RWPE2 (cell line): ENCODE data around the gene ECE1.
"Not testable (repeated sequence)": the region's sequence is repeated elsewhere in the genome, so short reads cannot be mapped to it uniquely, and the experiment has no call there.

ENCODE experiments used
- ATAC-seq: fragments of 200-7000 bp; cut with Tn5 transposase; 3 replicates; pipeline ENCODE4 v1.9.1; 2021; ENCODE audit warnings: low read depth
- DNase-seq: peaks from one replicate; pipeline ENCODE4 v3.0.0-alpha.2; 2020; ENCODE audit warnings: low spot score
- H3K27ac ChIP-seq: fragments of 450-650 bp; 2 replicates; pipeline ENCODE4 v1.5.1; 2017; ENCODE audit warnings: mild to moderate bottlenecking; ENCODE audit not compliant: poor library complexity, severe bottlenecking
- H3K27me3 ChIP-seq: fragments of 250-450 bp; sonication (Bioruptor Pico); 2 replicates; pipeline ENCODE4 v1.5.1; 2021; ENCODE audit warnings: mild to moderate bottlenecking, moderate library complexity; ENCODE audit not compliant: insufficient read depth, poor library complexity, severe bottlenecking
- H3K36me3 ChIP-seq: fragments of 250-450 bp; sonication (Bioruptor Pico); 2 replicates; pipeline ENCODE4 v1.5.1; 2020; ENCODE audit warnings: low read depth, mild to moderate bottlenecking, moderate library complexity
- H3K4me1 ChIP-seq: fragments of 250-450 bp; sonication (Bioruptor Pico); 2 replicates; pipeline ENCODE4 v1.5.1; 2021; ENCODE audit warnings: mild to moderate bottlenecking, moderate library complexity; ENCODE audit not compliant: insufficient read depth, poor library complexity, severe bottlenecking
- H3K4me3 ChIP-seq: fragments of 250-450 bp; sonication (Bioruptor Pico); 2 replicates; pipeline ENCODE4 v1.5.1; 2021; ENCODE audit warnings: mild to moderate bottlenecking, moderate library complexity; ENCODE audit not compliant: severe bottlenecking
- H3K9me3 ChIP-seq: fragments of 250-450 bp; sonication (Bioruptor Pico); 2 replicates; pipeline ENCODE4 v1.5.1; 2021; ENCODE audit warnings: mild to moderate bottlenecking, moderate library complexity; ENCODE audit not compliant: severe bottlenecking
- TF ChIP-seq, protein P1 (sequence below): fragments of 450-650 bp; IDR thresholded peaks from one replicate; pipeline ENCODE4 v1.5.1; 2017; ENCODE audit warnings: mild to moderate bottlenecking, moderate library complexity; ENCODE audit not compliant: poor library complexity, severe bottlenecking

ECE1 gene

DNA sequence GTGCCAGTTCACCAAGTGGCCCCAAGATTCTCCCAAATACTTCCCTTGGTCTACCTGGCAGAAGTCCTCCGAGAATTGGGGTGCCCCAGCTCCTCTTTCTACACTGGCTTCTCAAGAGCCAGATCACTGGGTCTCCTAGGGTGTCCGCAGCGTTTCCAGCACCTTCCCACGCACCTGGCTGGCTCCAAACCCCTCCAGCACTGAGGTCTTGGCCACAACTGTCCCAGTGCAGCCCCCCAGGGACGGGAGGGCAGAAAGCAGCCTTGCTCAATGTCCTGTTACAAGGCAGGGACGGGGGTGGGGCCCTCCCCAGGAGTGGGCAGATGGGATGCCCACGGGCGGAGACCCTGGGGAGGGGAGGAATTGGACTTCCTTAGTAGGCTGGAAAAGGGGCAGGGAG lies 1.1 kb downstream of the ECE1 start:
- Histone ChIP-seq H3K27me3 (no peaks in the 10 kb centered on the region), H3K27ac (no peak overlapping the region), H3K4me1 (peaks cover 2% of the 10 kb centered on the region), H3K4me3 (peak overlapping the region; percentile 66), H3K36me3 (no peaks in the 10 kb centered on the region), H3K9me3 (no peaks in the 10 kb centered on the region)
- ATAC-seq (no peak), DNase-seq (no peak)
- TF ChIP-seq, protein P1, sequence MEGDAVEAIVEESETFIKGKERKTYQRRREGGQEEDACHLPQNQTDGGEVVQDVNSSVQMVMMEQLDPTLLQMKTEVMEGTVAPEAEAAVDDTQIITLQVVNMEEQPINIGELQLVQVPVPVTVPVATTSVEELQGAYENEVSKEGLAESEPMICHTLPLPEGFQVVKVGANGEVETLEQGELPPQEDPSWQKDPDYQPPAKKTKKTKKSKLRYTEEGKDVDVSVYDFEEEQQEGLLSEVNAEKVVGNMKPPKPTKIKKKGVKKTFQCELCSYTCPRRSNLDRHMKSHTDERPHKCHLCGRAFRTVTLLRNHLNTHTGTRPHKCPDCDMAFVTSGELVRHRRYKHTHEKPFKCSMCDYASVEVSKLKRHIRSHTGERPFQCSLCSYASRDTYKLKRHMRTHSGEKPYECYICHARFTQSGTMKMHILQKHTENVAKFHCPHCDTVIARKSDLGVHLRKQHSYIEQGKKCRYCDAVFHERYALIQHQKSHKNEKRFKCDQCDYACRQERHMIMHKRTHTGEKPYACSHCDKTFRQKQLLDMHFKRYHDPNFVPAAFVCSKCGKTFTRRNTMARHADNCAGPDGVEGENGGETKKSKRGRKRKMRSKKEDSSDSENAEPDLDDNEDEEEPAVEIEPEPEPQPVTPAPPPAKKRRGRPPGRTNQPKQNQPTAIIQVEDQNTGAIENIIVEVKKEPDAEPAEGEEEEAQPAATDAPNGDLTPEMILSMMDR: no peak

- no peaks in the 10 kb centered on the region for H3K27me3 ChIP-seq
- DNase-seq (no peak), ATAC-seq (no peak)
- no peak overlapping the region for H3K4me3 ChIP-seq
- H3K27ac ChIP-seq: no peak overlapping the region
- no peaks in the 10 kb centered on the region for H3K36me3 ChIP-seq
- TF ChIP-seq, protein P1: no peak
- H3K9me3 ChIP-seq: no peaks in the 10 kb centered on the region
- H3K4me1 ChIP-seq: peaks cover 2% of the 10 kb centered on the region
These were observed 2.3 kb downstream of the ECE1 start for GRCh38 chr1:21287905-21288514.

- H3K4me3 ChIP-seq, ATAC-seq, H3K36me3 ChIP-seq, H3K9me3 ChIP-seq, DNase-seq, H3K27ac ChIP-seq, H3K4me1 ChIP-seq, H3K27me3 ChIP-seq: not testable (repeated sequence)
These were observed 4.9 kb downstream of the ECE1 start for GRCh38 chr1:21285386-21285785.

GRCh38 chr1:21285055-21285372 lies 5.2 kb downstream of the ECE1 start:
- H3K27ac ChIP-seq: no peak overlapping the region
- no peak overlapping the region for H3K4me3 ChIP-seq
- TF ChIP-seq, protein P1: no peak
- H3K27me3 ChIP-seq: no peaks in the 10 kb centered on the region
- H3K4me1 ChIP-seq: peaks cover 6% of the 10 kb centered on the region
- H3K9me3 ChIP-seq: no peaks in the 10 kb centered on the region
- ATAC-seq (no peak), DNase-seq (no peak)
- H3K36me3 ChIP-seq: no peaks in the 10 kb centered on the region

DNA sequence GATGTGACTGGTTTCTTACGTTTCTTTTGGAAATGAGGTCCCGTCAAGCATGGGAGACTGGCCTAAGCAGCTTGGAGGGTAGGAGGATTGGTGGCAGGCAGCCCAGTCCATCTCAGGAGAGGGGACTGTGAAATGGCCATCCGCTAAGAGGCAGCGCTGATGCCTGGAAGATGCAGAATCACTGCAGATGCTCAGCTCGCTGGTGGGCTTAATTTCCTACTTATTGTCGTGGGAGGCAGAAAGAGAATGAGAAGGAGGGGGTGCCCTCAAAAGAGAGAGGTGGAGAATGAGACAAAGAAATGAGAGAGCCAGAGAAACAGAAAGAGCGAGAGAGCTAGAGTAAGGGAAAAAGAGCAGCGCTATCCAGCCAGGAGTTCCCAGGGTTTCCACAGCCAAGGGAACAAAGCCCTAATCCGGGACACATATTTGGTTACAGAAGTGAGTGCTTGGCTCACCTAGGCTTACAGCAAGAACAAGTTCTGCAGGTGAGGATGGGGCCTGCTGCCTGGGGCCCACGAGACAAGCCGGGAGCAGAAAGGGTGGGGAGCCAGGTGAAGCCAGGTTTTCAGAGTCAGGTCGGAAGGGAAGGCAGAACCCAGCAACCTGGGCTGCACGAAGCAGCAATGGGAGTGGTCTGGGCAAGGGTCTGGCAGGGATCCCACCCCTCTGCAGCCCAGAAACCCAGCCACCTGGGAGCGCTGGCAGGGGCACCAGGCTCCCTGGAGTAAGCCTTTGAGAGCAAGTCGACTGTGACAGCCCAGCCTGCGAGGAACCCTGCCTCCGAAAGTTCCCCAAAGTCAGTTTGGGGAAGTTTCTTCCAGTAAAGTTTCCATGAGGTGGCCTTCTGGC lies 5.8 kb downstream of the ECE1 start:
- H3K4me3 ChIP-seq: no peak overlapping the region
- peaks cover 10% of the 10 kb centered on the region for H3K4me1 ChIP-seq
- H3K36me3 ChIP-seq: no peaks in the 10 kb centered on the region
- no peaks in the 10 kb centered on the region for H3K27me3 ChIP-seq
- DNase-seq: no peak
- no peak for ATAC-seq
- H3K27ac ChIP-seq: no peak overlapping the region
- TF ChIP-seq, protein P1: no peak
- H3K9me3 ChIP-seq: no peaks in the 10 kb centered on the region
